Natural killer cell (primary cell): ENCODE measurements around the gene DDX42. TPM values are rescaled to one million over a fixed set of nuclear protein-coding genes. Genes with fewer than 3 reads are reported as not detected.

Source experiments
- ATAC-seq, 3 donors: fragments of 150-1000 bp in 2 of 3; fragments of 200-7000 bp in 1 of 3; cut with Tn5 transposase; 1 replicate in 1 of 3; 2 replicates in 2 of 3; pipeline ENCODE4 v1.10.0; 2021; ENCODE audit warnings: mild to moderate bottlenecking in 2 of 3, moderate library complexity in 2 of 3
- DNase-seq, 2 donors: peaks; one replicate each; pipeline versions ENCODE4 v3.0.0 to v3.0.0-alpha.2; 2013 to 2021; ENCODE audit warnings: mixed read lengths in 1 of 2
- H3K27ac ChIP-seq: one replicate; pipeline ENCODE4 v1.5.1; 2013; ENCODE audit warnings: mild to moderate bottlenecking, low read length
- H3K27me3 ChIP-seq: one replicate; pipeline ENCODE4 v1.6.1; 2013; ENCODE audit warnings: low read length; ENCODE audit not compliant: control insufficient read depth, insufficient read depth
- H3K36me3 ChIP-seq: one replicate; pipeline ENCODE4 v1.6.1; 2013; ENCODE audit warnings: low read length; ENCODE audit not compliant: control insufficient read depth, insufficient read depth
- H3K4me1 ChIP-seq: one replicate; pipeline ENCODE4 v1.6.1; 2013; ENCODE audit warnings: low read length; ENCODE audit not compliant: control insufficient read depth, insufficient read depth
- H3K4me3 ChIP-seq: one replicate; pipeline ENCODE4 v1.5.1; 2013; ENCODE audit warnings: low read length
- H3K9me3 ChIP-seq: one replicate; pipeline ENCODE4 v1.6.1; 2013; ENCODE audit warnings: low read length; ENCODE audit not compliant: control insufficient read depth, insufficient read depth
- H3K27ac Mint-ChIP-seq, 2 donors: one replicate each; pipeline ENCODE4 v1.8.0; 2022; ENCODE audit warnings: mild to moderate bottlenecking in 2 of 2, mixed read lengths in 2 of 2, moderate library complexity in 1 of 2
- H3K27me3 Mint-ChIP-seq, 2 donors: one replicate each; pipeline ENCODE4 v1.8.0; 2022; ENCODE audit warnings: low read depth in 2 of 2, mixed read lengths in 2 of 2
- H3K36me3 Mint-ChIP-seq: one replicate; pipeline ENCODE4 v1.8.0; 2022; ENCODE audit warnings: mixed read lengths
- H3K4me1 Mint-ChIP-seq, 2 donors: one replicate each; pipeline ENCODE4 v1.8.0; 2022; ENCODE audit warnings: mixed read lengths in 2 of 2
- H3K4me3 Mint-ChIP-seq: one replicate; pipeline ENCODE4 v1.8.0; 2022; ENCODE audit warnings: mild to moderate bottlenecking, moderate library complexity, mixed read lengths
- H3K9me3 Mint-ChIP-seq, 2 donors: one replicate each; pipeline ENCODE4 v1.8.0; 2022; ENCODE audit warnings: mixed read lengths in 2 of 2
- WGBS: methylation state at CpG from one replicate; pipeline ENCODE4 v1.1.7; 2013; ENCODE audit warnings: missing lambda C conversion rate; ENCODE audit not compliant: insufficient coverage; 5-methylcytosine and 5-hydroxymethylcytosine counted together
- intact Hi-C: fragments of 100-400 bp; cut with micrococcal nuclease; formaldehyde crosslinking; loops from one replicate; pipeline ENCODE4 v1.14.2; 2022
- total RNA-seq, 4 donors: library from RNA; stranded (reverse); fragments of 120-200 nt in 1 of 4; gene quantifications; one replicate each; pipeline versions ENCODE4 v1.2.3 to v1.2.4, GENCODE V29; 2013 to 2022
- TF ChIP-seq, protein P1 (sequence below): fragments of 200-600 bp; IDR thresholded peaks from one replicate; pipeline ENCODE4 v1.8.0; 2022; ENCODE audit warnings: antibody characterized with exemption

Gene DDX42
- total RNA-seq, 3 donors from 2014 or later (not counting 1 experiment from before 2014, with no cell fraction given), result 80.1 to 127 (median 110) TPM

DNA sequence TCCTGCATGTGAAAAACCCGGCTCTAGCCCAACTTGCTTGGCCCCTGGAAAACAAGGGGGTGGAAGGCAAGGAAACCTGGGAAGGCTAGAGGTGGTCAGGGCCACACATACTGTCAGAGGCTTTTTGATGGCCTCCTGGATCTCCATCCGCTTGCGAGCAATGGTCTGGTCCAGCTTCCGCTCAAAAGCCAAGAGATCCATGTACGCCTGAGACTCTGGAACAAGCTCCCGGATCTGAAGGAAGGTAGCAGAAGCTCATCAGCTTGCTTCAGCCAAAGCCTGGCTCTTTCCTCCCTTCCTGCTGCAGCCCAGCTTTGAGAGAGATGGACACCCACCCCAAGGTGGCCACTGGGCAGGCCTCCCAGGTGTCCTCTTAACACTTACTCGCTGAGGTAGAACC is 62.8 kb downstream of the DDX42 start:
- intact Hi-C loops, result no loop called here
- Mint-ChIP-seq H3K4me1 (peaks cover 27 to 43% of the 10 kb centered on the region in 2 donors), H3K9me3 (no peaks in the 10 kb centered on the region), H3K27ac (no peak overlapping the region), H3K27me3 (no peaks in the 10 kb centered on the region), H3K4me3 (no peak overlapping the region), H3K36me3 (no peaks in the 10 kb centered on the region)
- peaks cover 51% of the 10 kb centered on the region for H3K4me1 ChIP-seq
- no peaks in the 10 kb centered on the region for H3K9me3 ChIP-seq
- H3K4me3 ChIP-seq, result no peak overlapping the region
- TF ChIP-seq, protein P1, sequence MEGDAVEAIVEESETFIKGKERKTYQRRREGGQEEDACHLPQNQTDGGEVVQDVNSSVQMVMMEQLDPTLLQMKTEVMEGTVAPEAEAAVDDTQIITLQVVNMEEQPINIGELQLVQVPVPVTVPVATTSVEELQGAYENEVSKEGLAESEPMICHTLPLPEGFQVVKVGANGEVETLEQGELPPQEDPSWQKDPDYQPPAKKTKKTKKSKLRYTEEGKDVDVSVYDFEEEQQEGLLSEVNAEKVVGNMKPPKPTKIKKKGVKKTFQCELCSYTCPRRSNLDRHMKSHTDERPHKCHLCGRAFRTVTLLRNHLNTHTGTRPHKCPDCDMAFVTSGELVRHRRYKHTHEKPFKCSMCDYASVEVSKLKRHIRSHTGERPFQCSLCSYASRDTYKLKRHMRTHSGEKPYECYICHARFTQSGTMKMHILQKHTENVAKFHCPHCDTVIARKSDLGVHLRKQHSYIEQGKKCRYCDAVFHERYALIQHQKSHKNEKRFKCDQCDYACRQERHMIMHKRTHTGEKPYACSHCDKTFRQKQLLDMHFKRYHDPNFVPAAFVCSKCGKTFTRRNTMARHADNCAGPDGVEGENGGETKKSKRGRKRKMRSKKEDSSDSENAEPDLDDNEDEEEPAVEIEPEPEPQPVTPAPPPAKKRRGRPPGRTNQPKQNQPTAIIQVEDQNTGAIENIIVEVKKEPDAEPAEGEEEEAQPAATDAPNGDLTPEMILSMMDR, result no peak
- peaks cover 48% of the 10 kb centered on the region for H3K36me3 ChIP-seq
- no peak overlapping the region for H3K27ac ChIP-seq
- WGBS, result 96% methylated on average over 7 of the region's 7 CpGs
- DNase-seq (no peak), ATAC-seq (no peak)
- H3K27me3 ChIP-seq, result no peaks in the 10 kb centered on the region

- no peak overlapping the region for H3K4me3 Mint-ChIP-seq
- H3K36me3 ChIP-seq, result peaks cover 41% of the 10 kb centered on the region
Observed at GRCh38 chr17:63837480-63837879, 63.5 kb downstream of the DDX42 start.

DNA sequence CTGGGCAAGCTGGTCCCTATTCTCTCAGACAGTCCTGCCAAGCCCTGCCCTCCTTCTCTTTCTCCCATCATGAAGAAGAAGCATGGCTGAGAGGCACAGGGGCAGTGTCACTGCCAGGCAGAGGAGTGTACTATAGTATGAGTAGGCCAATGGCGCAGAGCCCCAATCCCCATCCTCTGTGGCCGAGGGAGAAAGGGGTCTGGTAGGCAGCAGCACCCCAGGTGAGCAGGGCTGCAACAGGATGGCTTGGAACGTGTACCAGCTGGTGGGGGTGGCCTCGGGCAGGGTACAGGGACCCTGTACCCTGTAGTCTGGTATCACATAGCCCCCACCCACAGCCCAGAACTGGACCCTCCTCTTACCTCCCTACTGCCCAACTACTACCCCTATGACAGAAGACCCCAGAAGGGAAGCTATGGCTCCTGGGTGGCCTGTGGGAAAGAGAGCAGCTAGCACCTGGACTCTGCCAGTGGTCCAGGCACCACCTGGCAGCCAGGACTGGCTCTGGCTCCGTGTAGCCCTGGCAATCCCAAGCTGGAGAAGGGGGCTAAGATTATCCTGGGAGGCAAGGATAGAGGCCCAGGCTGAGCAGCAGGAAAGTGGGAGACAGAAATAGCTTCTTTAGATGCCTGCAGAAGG is 64.1 kb downstream of the DDX42 start:
- WGBS, result 95% methylated on average over 5 of the region's 5 CpGs
- TF ChIP-seq, protein P1, result no peak
- Histone ChIP-seq H3K27me3 (no peaks in the 10 kb centered on the region), H3K4me1 (peaks cover 55% of the 10 kb centered on the region), H3K4me3 (no peak overlapping the region), H3K27ac (no peak overlapping the region), H3K9me3 (no peaks in the 10 kb centered on the region), H3K36me3 (peaks cover 35% of the 10 kb centered on the region)
- Mint-ChIP-seq H3K4me1 (peaks cover 29 to 47% of the 10 kb centered on the region in 2 donors), H3K27me3 (no peaks in the 10 kb centered on the region), H3K9me3 (no peaks in the 10 kb centered on the region), H3K4me3 (no peak overlapping the region), H3K36me3 (no peaks in the 10 kb centered on the region), H3K27ac (no peak overlapping the region)
- intact Hi-C loops, result no loop called here
- ATAC-seq (no peak), DNase-seq (no peak)

More at GRCh38 chr17:63837480-63837879, 63.5 kb downstream of the DDX42 start:
- H3K4me1 ChIP-seq, result peaks cover 55% of the 10 kb centered on the region
- no peak overlapping the region for H3K27ac ChIP-seq
- H3K27me3 ChIP-seq, result no peaks in the 10 kb centered on the region
- peaks cover 29 to 47% of the 10 kb centered on the region in 2 donors for H3K4me1 Mint-ChIP-seq
- no peak for DNase-seq
- H3K36me3 Mint-ChIP-seq, result no peaks in the 10 kb centered on the region
- 94% methylated on average over 12 of the region's 12 CpGs for WGBS
- no peak overlapping the region for H3K4me3 ChIP-seq
- no peaks in the 10 kb centered on the region for H3K9me3 ChIP-seq
- H3K9me3 Mint-ChIP-seq, result no peaks in the 10 kb centered on the region
- no peak overlapping the region for H3K27ac Mint-ChIP-seq
- ATAC-seq, result no peak
- intact Hi-C loops, result no loop called here
- TF ChIP-seq, protein P1, result no peak
- no peaks in the 10 kb centered on the region for H3K27me3 Mint-ChIP-seq
